Measurements from ENCODE around the gene MARS1. TPM values are rescaled to one million over a fixed set of nuclear protein-coding genes. Genes with fewer than 3 reads are reported as not detected.

MARS1 gene
- total RNA-seq, 4 donors from 2014 or later = 29.1 to 160 (median 76.8) TPM

DNA sequence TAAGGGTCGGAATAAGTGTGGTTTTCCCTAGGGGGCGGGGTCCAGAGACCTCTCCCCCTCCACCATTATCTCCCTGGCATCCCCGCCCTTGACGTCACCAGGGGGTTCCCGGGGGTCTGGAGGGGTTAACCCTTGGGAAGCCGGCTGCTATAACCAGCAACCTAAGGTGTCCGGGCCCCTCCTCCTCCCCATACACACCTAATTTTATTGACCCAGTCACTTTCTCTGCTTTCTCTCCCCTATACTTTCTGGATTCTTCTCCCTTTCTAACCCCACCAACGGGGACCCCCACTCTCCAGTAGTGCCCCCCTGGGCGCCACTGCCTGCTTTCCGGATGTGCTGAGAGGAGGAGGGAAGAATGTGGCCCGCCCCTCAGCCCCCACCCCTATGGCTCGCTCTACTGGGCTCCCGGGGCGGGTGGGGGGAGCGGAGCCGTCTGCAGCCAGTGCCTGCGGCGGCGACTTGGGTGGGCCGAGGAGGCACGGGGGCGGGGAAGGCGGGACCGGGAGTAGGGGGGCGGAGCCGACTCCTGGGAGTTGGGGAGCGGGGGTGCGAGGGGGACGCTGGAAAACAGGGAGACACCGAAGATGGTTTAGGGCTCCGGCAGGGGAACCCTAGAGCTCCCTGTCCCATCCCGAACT is 26.5 kb upstream of the MARS1 start:
- H3K27ac ChIP-seq = peak overlapping the region; percentile 88 to 89
- peak; percentile 74 to 78 for DNase-seq
- TF ChIP-seq, protein P1, sequence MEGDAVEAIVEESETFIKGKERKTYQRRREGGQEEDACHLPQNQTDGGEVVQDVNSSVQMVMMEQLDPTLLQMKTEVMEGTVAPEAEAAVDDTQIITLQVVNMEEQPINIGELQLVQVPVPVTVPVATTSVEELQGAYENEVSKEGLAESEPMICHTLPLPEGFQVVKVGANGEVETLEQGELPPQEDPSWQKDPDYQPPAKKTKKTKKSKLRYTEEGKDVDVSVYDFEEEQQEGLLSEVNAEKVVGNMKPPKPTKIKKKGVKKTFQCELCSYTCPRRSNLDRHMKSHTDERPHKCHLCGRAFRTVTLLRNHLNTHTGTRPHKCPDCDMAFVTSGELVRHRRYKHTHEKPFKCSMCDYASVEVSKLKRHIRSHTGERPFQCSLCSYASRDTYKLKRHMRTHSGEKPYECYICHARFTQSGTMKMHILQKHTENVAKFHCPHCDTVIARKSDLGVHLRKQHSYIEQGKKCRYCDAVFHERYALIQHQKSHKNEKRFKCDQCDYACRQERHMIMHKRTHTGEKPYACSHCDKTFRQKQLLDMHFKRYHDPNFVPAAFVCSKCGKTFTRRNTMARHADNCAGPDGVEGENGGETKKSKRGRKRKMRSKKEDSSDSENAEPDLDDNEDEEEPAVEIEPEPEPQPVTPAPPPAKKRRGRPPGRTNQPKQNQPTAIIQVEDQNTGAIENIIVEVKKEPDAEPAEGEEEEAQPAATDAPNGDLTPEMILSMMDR (IDR thresholded peaks at IDR 0.05) = no peak
- TF ChIP-seq POLR2A (IDR thresholded peaks at IDR 0.05) = no peak
- intact Hi-C loops (cut with DNase I; ENCODE audit: low total_unique reads) = no loop called here
- no peaks in the 10 kb centered on the region for H3K9me3 ChIP-seq
- H3K27me3 ChIP-seq = no peaks in the 10 kb centered on the region
- H3K4me1 ChIP-seq = peaks cover 3 to 11% of the 10 kb centered on the region in 2 donors
- H3K4me3 ChIP-seq = peak overlapping the region; percentile 51 to 59
- no peaks in the 10 kb centered on the region for H3K36me3 ChIP-seq

DNA sequence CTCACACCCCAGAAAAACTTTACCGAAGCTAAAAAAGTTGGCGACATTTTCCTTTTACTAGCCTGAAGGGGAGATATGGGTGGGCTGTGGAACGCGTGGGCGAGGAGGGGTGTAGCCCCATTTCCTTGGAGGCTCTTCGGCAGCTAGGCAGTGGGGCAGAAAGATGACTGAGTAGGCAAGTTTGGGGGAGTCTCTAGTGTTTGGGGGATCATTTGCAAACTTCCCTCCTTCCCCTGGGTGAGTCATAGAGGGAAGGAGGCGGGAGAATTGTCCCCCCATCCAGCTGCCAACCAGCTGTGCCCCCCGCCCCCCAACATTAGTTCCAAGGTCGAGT is 26.0 kb upstream of the MARS1 start:
- peak overlapping the region; percentile 88 to 89 for H3K27ac ChIP-seq
- no peak for DNase-seq
- H3K4me1 ChIP-seq = peaks cover 3 to 11% of the 10 kb centered on the region in 2 donors
- intact Hi-C loops (cut with DNase I; ENCODE audit: low total_unique reads) = no loop called here
- no peaks in the 10 kb centered on the region for H3K9me3 ChIP-seq
- no peaks in the 10 kb centered on the region for H3K36me3 ChIP-seq
- H3K27me3 ChIP-seq = no peaks in the 10 kb centered on the region
- TF ChIP-seq, protein P1 (IDR thresholded peaks at IDR 0.05) = no peak
- TF ChIP-seq POLR2A (IDR thresholded peaks at IDR 0.05) = no peak
- peak overlapping the region; percentile 51 to 59 for H3K4me3 ChIP-seq

DNA sequence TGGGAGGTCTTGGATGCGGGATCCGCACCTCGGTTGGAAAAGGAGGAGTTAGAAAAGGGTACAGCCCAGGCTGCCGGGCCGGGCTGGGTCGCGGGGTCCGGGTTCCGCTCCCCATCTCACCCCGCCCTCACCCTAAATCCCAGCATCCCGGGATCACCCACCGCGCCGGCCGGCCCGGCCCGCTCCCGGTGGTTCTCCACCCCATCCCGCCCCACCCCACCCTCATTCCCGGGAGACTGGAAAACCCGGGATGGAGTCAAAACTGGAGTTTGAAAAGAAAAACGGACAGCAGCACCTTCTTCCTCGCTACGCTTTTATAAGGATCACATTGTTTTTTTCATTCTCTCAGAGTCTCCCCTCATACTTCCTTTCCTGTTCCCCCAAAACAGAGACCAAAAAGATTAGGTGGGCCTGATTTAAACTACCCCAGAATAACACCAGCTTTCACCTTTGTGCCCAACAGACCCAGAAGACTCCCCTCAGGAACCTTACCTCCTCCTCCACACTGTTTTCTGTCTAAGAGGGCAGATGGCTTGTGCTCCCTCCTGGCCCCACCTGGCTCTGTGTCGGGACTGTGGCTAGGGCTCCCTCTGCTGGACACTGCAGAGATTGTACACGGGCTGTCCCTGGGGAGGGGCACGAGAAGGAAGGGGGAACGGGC is 25.5 kb upstream of the MARS1 start:
- Histone ChIP-seq H3K36me3 (no peaks in the 10 kb centered on the region), H3K9me3 (no peaks in the 10 kb centered on the region), H3K4me1 (peaks cover 3 to 11% of the 10 kb centered on the region in 2 donors), H3K27me3 (no peaks in the 10 kb centered on the region), H3K27ac (peak overlapping the region; percentile 88 to 89), H3K4me3 (peak overlapping the region; percentile 51 to 59)
- intact Hi-C loops (cut with DNase I; ENCODE audit: low total_unique reads) = no loop called here
- DNase-seq = peak; percentile 89 to 90
- TF ChIP-seq POLR2A (IDR thresholded peaks at IDR 0.05) = peak in 1 of 2 donors; percentile 38
- TF ChIP-seq, protein P1 (IDR thresholded peaks at IDR 0.05) = peak; percentile 85 to 96 (median 94)

DNA sequence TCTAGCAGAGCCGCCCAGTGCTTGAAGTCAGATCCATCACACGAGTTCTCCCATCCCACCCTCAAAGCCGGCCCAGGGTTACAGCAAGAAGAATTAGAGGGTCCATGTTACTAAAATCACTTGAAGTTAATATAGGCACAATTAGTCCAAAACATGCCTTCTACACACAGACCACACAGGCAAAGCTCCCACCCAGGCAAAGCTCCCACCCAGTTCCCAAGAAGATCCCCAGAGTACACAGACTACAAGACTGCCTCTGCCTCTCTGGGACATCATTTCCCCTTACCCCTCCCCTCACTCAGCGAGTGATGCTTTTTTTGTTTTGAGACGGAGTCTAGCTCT is 25.0 kb upstream of the MARS1 start:
- H3K36me3 ChIP-seq = no peaks in the 10 kb centered on the region
- intact Hi-C loops (cut with DNase I; ENCODE audit: low total_unique reads) = no loop called here
- no peak for TF ChIP-seq POLR2A (IDR thresholded peaks at IDR 0.05)
- TF ChIP-seq, protein P1 (IDR thresholded peaks at IDR 0.05) = no peak
- DNase-seq = no peak
- peak overlapping the region; percentile 88 to 89 for H3K27ac ChIP-seq
- peaks cover 3 to 11% of the 10 kb centered on the region in 2 donors for H3K4me1 ChIP-seq
- H3K9me3 ChIP-seq = no peaks in the 10 kb centered on the region
- no peak overlapping the region for H3K4me3 ChIP-seq
- no peaks in the 10 kb centered on the region for H3K27me3 ChIP-seq

DNA sequence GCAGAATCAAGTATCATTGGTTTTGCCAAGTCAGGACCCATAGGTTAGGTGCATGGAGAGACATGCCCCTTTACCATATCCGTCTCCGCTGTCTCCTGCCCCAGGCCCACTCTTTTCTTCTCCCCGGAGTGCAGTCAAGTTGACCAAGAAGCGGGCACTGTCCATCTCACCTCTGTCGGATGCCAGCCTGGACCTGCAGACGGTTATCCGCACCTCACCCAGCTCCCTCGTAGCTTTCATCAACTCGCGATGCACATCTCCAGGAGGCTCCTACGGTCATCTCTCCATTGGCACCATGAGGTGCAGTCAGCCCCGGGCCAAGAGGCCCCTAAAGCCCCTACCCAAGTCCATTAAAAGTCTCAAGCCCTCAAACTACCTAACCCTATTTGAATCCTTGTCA is 23.3 kb upstream of the MARS1 start:
- Histone ChIP-seq H3K9me3 (no peaks in the 10 kb centered on the region), H3K4me1 (peaks cover 3 to 11% of the 10 kb centered on the region in 2 donors), H3K27me3 (no peaks in the 10 kb centered on the region), H3K27ac (no peak overlapping the region), H3K36me3 (no peaks in the 10 kb centered on the region), H3K4me3 (no peak overlapping the region)
- TF ChIP-seq, protein P1 (IDR thresholded peaks at IDR 0.05) = no peak
- TF ChIP-seq POLR2A (IDR thresholded peaks at IDR 0.05) = no peak
- intact Hi-C loops (cut with DNase I; ENCODE audit: low total_unique reads) = no loop called here
- no peak for DNase-seq

All from uterus (tissue), 4 donors.